ENCODE data around the gene BAIAP2.

BAIAP2 gene

GRCh38 chr17:81109957-81110356 lies 75.0 kb downstream of the BAIAP2 start:
- no peak for DNase-seq (ENCODE audit: low spot score)

DNA sequence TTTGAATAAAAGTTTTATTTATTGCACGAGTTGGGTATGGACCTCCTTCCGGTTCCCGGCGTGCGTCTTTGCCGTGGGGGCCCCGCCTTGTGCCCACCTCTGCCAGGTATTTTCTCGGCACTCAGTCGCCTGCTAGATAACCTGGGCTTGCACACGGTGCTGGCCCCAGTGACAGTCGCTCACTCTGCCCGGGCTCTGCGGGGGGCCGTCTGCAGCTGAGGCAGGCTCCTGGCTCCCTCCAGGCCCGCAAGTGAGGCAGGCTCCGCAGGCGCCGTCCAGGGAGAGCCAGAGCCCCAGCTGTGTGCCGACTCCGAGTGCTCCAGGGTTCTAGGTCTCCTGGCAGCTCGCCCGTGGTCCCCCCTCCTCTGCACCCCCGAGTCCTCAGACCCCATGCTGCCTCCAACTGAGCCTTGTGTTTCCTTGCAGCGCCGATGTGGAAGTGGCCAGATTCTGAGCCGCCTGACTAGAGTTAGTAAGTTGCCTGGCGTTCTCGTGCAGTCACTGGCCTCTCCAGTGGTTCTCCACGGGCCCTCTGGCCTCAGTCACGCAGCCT lies 75.6 kb downstream of the BAIAP2 start:
- DNase-seq (ENCODE audit: low spot score): no peak

DNA sequence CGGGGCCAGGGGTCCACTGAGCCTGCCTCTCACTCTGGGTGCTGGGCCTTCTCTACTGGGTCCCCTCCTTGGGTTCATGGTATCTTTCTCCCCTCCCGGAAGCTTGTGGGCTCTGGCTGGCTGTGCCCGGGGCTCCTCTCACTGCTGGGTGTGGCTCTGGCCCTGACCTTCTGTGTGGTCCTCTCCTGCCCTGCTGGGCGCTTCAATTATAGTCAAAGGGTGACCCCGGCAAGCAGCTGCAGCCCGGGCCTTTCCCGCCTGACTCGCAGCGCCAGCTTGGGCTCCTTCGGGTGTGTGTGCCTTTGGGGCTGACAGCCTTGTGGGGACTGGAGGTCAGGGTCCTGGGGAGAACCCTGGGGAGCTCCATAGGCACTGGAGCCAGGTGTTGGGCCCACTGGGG lies 76.1 kb downstream of the BAIAP2 start:
- no peak for DNase-seq (ENCODE audit: low spot score)

DNA sequence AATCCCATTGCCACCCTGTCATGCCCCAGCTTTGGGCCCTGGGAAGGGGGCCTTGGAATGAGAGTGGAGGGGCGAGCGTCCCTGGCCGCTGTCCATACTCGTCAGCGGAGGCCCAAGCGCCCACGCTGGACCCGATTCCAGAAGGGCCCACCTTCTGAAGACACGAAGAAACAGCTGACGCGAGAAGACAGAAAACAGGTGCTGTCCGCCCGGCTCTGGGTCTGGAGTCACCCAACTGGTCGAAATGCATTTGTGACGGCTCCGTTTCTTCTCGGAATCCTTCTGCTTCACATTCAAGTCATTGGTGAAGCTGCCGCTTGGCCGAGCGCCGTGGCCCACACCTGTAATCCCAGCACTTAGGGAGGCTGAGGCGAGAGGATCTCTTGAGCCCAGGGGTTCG lies 77.5 kb downstream of the BAIAP2 start:
- no peak for DNase-seq (ENCODE audit: low spot score)

DNA sequence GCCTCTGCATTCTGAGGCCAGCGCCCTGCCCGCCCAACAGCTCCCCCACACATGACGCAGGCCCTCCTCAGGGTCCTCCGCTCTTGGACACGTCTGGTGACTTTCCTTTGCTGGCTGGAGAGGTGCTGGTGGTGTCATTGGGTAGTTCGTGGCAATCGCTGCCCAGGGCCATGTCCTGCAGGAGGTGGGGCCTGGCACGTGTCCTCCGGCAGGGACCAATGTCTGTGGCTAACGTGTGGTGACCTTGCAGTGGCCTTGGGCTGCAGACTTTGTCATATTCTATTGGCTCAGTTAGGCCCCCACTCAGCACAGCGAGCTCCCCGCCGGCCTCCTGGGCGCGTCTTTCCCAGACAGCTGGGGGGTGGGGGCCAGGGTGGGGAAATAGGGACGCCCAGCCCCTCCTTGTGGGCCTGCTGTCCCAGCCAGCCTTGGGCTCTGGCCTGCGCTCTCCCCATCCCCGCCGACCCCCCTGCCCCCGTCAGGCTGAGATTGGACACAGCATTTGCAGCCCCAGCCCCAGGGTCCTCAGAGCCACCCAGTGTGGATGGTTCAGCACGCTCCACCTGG lies 78.3 kb downstream of the BAIAP2 start:
- no peak for DNase-seq (ENCODE audit: low spot score)

- no peak for DNase-seq (ENCODE audit: low spot score)
These were observed 79.6 kb downstream of the BAIAP2 start for GRCh38 chr17:81114351-81115093.

DNA sequence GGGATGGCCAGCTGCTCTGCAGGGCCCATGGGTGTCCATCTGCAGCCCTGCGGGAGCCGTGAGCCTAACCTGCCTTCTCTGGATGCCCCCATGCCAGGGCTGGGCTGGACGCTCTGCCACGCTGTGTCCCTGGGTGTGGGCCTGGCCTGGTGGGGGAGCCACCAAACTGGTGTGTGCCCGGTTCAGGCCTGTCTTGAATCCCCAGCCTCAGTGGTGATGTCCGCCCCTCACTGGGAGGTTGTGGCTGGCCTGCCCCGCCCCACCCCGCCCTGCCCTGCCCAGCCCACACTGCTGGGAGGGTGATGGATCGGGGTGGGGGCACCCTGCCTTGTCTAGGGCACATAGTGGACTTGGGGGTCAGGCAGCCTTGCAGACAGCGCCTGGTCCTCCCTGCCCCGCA lies 80.3 kb downstream of the BAIAP2 start:
- no peak for DNase-seq (ENCODE audit: low spot score)

DNA sequence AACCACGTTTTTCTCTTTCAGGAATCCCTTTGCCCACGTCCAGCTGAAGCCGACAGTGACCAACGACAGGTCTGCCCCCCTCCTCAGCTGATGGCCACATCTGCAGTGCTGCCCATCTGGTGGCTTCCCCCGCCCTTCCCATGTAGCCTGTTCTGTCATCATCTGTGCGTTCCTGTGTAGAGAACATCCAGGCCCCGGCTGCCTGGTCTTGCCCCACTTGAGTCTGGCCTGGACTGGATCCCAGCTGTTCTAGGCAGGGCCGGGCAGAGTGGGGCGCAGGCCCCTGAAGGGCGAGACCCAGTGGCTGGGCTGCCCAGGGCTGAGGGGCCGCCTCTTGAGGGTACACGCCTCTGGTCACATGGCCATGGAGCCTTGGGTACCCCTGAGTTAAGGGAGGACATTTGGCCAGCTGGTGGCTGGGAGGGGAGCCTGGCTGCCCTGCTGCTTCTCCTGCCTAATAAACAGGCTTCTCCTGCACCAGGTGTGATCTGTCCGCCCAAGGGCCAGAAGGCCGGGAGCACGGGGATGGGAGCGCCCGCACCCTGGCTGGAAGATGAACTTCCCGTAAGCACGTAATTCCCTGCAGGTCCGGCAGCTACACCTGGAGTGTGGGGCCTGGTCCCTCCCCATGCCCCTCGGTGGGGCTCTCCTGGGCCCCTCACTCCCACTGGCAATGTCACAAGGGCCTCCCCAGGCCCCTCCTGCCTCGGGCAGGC lies 81.0 kb downstream of the BAIAP2 start:
- DNase-seq (ENCODE audit: low spot score): no peak

DNA sequence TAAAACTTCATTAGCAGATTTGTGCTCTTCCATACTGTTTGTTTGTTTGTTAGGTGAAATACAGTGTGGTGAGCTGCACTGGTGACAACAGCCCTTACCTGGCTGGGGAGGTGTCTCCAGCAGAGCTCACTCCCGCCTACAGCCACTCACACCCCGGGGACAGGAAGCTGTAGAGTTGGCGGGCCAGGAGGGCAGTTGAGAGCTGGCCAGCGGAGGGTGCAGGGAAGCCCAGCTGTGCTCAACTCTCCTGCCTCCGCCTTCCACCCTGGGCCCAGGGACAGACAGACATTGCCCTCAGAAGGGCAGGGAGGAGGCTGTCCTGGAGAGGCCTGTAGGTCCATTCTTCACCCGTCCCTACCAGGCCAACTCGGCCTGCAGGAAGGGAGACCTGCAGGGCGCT lies 81.8 kb downstream of the BAIAP2 start:
- DNase-seq (ENCODE audit: low spot score): no peak

- no peak for DNase-seq (ENCODE audit: low spot score)
These were observed 82.8 kb downstream of the BAIAP2 start for GRCh38 chr17:81117672-81118198.

DNA sequence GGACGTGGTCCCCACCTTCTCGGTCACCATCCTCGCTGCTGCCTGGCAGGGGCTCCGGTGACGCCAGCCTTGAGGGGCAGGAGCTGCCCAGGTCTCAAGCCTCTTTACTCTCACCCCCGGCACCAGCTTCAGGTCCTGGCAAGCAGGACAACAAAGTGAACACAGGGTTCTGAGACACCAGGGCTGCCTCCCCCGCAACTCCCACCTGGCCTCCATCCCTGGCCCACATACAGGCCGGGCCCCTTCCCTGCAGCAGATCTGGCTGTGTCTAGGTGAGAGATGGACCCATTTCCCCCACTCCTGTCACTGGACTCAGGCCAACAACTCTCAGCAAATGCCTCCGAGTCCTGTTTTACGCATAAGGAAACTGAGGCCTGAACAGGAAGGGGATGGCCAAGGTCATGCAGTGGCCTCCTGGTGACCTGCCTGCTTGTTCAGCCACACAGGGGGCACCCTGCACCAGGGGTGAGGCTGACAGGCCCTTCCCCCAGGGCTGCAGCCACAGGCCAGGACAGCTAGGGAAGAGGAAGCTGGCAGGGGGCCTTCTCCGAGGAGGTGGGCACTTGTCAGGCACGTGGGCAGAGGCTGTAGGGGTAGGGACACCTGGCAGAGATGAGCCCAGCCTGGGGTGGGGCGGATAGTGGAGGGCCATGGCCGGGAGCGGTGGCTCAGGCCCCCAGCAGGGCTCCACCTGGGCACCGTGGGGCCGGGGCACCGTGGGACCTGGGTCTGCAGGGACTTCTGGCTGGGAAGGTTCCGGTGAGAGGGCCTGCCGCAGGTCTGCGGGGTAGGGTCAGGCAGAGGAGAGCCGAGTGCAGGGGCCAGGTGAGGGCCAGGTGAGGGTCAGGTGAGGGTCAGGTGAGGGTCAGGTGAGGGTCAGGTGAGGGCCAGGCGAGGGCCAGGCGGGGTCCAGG lies 83.6 kb downstream of the BAIAP2 start:
- no peak for DNase-seq (ENCODE audit: low spot score)

DNA sequence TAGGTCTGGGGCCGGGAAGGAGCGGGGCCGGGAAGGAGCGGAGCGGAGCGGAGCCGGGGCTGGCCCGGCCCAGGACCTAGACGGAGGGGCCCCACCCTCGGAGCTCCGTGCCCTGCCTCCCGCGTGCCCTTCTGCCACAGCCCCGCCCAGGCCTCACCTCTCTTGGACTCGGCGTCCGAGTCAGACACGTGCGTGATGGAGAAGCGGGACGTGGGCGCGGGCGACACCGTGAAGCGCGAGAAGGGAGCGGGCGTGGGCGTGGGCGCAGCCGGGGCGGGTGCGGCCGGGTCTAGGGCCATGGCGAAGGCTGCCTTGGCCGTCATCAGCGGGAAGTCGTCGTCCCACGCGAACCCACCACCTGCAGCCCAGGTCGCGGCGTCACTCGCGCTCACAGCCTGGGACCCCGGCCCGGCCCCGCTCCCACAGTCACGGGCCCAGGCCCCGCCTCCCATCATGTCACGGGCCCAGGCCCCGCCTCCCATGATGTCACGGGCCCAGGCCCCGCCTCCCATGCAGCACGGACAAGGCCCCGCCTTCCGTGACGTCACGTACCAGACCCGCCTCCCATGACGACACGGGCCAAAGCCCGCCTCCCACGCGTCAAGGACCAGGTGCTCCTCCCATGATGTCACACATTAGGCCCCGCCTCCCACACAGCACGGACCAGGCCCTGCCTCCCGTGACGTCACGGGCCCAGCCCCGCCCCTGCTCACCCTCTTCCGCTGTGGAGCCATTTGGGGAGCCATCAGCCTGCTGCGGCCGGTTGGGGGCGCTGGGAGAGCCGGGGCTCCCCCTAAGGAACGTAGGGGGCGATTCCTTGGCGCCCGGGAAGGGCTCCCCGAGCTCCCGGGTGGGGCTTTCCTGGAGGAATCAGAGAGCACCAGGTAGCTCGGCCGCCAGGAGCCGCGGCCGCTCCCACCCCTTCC lies 84.5 kb downstream of the BAIAP2 start:
- DNase-seq (ENCODE audit: low spot score): peak; percentile 77

- DNase-seq (ENCODE audit: low spot score): no peak
These were observed 85.2 kb downstream of the BAIAP2 start for GRCh38 chr17:81120149-81120484.

DNA sequence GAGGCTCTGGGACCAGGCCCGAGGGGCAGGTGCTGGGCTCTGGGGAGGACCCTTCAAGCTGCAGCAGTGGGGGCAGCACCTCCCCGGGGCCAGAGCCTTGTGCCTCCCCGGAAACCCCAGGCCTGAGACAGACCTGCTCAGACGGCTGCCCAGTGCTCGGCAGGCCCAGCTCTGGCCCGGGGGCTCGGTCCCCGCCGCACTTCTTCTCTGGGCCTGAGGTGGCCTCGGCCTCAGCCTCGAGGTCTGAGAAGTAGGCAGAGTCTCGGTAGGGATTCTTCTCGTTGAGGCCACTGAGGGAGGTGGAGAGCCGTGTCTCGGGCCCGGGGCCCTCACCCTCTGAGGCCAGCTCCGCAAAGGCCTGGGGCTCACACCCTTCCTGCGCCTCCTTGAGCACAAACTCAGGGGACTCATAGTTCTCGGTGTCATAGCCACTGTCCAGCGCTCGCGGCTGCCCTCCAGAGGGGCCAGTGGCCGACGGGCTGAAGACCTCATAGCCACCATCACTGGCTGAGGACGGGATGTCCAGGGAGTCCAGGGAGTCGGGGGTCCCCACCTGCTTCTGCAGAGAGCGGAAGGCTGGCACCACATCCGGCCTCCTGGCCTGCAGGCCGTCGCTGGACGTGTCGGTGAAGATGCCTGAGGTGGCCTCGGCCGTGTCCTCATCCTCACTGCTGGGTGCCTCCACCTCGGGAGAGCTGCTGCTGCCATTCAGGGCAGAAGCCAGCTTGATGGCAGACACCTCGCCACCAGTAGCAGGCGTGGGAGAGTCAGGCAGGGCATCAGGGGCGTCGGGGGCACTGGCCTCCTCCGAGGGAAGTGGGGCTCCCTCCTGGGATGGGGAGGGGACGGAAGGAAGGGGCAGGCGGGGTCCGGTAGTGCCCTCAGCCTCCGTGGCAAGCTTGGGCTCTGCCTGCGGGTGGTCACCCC lies 86.0 kb downstream of the BAIAP2 start:
- DNase-seq (ENCODE audit: low spot score): no peak

DNA sequence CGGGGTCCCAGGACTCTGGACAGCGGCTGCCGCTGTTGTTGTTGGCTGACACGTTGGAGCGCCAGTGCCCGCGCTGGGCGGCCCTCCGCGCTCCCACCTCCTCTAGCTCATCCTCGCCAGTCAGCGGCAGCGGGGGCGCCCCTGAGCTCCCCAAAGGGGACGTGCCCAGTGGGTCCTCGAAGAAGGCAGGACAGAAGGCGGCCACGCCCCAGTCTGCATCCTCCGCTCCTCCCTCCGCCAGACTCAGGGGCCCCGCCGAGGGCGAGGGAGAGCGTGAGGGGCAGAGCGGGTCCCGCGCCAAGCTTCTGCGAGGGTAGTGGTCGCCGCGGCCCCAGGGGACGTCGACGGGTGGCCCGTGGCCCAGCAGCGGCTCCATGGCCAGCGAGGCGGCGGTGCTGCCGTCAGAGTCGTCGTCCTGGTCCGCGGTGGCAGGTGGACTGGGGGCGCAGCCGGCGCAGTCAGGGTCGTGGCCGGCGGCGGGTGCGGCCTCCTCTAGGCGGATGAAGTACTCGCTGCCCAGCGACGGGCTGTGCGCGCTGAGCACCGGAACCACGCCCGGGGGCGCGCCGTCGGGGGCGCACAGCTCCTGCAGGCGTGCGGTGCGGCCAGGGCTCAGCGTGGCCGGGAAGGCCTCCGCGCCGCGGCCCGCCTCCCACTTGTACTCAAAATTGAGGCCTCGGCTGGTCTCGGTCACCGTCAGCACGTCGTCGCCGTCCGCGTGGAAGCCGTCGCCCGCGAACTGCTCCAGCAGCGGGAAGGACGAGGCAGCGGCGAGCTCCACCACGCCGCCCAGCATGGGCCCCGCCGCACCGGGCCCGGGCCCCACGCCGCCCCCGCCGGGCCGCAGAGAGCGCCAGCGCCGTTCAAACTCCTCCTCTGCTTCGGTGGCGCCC lies 87.1 kb downstream of the BAIAP2 start:
- DNase-seq (ENCODE audit: low spot score): no peak

- no peak for DNase-seq (ENCODE audit: low spot score)
These were observed 88.4 kb downstream of the BAIAP2 start for GRCh38 chr17:81123052-81124048.

- no peak for DNase-seq (ENCODE audit: low spot score)
These were observed 89.4 kb downstream of the BAIAP2 start for GRCh38 chr17:81124377-81124776.
